ENCODE data around the gene PXDN.
"Not testable (repeated sequence)": the region's sequence is repeated elsewhere in the genome, so short reads cannot be mapped to it uniquely, and the experiment has no call there.

Gene PXDN

DNA sequence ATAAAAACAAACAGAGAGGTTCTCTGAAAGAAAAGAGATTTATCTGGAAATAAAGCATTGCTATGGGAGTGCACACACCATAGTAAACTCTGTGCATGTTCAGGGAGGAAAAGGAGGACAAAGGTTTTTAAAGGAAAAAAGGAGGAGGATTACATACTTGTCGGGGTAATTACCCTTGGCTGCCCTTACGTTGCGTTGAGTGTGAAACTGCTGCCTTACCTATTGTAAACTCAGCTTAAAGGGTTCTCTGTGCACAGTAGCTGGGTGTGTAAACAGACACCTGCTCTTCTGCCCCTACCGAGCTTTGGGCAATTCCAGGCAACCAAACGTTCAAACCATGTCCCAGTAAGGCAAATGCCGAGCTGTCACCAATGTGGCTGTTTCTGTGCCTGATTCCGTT lies 29.6 kb upstream of the PXDN start:
- DNase-seq = peak; percentile 60

DNA sequence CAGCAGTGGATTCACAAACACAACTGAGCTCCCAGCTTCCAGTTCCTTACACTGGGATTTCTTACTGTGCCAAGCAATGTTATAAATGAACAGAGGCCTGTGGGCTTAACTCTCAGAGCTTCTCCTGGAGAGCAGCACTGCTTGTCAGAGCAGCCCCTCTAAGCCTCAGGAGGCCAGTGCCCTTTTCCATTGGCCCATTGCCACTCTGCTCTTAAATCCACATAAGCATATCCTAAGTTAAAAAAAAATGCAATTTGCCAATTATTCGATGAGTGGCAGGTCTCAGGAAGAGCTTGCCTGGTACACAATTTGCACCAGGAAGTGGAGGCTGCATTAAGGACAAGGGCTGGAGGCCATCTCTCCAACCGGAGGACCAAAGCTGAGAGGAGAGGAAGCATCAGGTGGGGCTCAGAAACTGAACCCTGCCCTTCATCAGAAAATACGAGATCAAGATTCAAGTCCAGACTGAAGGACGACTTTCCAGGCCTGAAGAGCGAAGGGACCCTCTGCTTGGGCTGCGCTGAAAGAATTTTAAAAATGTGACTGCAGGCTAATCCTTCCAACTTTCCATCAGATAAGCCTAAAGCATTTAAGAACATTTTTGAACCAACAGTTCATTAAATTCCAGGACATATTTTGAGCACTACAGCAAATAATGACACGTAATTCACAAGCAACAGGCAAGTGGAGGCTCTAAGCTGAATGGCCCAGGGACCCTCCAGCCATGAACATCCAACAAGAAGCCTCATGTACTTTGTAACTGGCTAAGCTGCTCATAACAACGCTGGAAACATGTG lies 28.4 kb upstream of the PXDN start:
- DNase-seq = no peak

GRCh38 chr2:1771626-1772280 lies 27.4 kb upstream of the PXDN start:
- no peak for DNase-seq

DNA sequence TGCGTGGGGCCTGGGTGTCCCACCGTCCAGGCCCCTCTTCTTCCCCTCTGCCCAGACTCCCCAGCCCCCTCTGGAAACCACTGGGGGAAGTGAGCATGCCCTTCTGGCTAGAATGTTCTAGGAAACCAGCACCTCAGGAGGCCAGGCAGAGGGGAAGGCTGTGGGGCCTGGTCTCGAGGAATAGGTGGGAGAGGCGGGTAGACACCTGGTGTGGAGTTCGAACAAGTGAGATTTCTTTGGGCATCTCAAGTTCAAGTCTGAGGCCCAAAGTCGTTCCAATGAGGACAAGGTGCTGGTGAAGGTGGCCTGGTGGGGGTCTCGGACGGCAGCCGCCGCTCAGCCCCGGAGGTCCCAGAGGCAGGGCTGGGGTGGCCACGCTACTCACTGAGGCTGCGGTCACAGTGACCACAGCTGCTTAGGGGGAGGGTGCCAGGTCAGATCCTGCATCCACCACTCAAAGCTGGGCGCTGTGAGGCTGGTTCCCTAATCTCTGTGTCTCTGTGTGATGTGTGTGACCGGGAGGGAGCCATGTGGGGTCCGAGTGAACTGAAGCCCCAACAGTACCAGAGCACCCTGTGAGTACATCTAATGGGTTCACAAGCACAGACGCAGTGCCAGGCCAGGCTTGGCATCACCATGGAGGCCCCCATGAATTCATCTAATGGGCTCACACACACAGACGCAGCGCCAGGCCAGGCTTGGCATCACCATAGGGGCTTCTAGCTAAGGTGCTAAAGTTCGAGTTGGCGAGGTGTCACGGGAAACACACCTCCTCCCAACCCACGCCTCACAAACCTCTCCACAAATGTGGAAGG lies 26.5 kb upstream of the PXDN start:
- no peak for DNase-seq

GRCh38 chr2:1769703-1770422 lies 25.5 kb upstream of the PXDN start:
- peak; percentile 38 for DNase-seq

GRCh38 chr2:1767939-1768691 lies 23.8 kb upstream of the PXDN start:
- no peak for DNase-seq

GRCh38 chr2:1766851-1767811 lies 22.8 kb upstream of the PXDN start:
- no peak for DNase-seq

DNA sequence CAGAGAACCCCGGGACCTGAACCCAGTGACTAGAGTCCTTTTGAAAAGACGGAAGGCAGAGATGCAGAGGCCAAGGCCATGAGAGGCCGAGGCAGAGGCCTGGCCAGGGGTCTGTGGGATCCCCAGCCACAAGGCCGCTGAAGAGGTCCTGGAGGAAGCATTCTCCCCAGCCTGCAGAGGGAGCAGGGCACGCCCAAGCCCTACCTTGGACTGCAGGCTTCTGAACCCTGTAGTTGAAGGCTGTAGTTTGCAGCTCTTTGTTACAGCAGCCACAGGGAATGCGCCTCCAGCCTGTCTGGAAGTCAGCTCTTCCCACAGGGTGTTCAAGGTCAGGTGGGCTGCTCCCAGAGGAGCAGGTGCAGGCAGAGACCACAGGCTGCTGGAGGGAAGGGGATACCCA lies 22.1 kb upstream of the PXDN start:
- DNase-seq = no peak

DNA sequence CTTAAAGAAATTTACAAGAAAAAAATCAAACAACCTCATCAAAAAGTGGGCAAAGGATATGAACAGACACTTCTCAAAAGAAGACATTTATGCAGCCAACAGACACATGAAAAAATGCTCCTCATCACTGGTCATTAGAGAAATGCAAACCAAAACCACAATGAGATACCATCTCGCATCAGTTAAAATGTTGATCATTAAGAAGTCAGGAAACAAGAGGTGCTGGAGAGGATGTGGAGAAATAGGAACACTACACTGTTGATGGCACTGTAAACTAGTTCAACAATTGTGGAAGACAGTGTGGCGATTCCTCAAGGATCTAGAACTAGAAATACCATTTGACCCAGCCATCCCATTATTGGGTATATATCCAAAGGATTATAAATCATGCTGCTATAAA lies 20.9 kb upstream of the PXDN start:
- DNase-seq = not testable (repeated sequence)

- no peak for DNase-seq
Measured at GRCh38 chr2:1759611-1759930, 15.3 kb upstream of the PXDN start.

- no peak for DNase-seq
Measured at GRCh38 chr2:1758774-1759610, 14.7 kb upstream of the PXDN start.

GRCh38 chr2:1758171-1758570 lies 13.9 kb upstream of the PXDN start:
- no peak for DNase-seq

DNA sequence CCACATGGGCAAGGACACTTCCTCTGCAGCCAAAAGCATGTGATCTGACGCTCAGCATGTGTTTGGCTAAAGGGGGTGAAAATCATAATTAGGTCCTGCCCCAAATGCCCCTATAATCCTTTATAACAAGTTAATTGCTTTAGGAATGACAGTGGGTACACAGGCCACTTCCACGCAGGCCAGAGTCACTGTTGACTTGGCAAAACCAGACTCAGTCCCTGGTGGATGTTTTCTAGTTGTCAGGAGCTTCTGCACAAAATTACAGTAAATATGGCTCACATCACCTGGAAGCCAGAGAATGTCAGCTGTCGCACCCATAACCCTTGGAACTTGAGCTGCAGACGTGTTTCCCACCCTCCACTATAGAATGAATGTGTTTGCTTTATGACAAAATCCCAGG lies 13.3 kb upstream of the PXDN start:
- no peak for DNase-seq

GRCh38 chr2:1757146-1757545 lies 12.8 kb upstream of the PXDN start:
- not testable (repeated sequence) for DNase-seq

DNA sequence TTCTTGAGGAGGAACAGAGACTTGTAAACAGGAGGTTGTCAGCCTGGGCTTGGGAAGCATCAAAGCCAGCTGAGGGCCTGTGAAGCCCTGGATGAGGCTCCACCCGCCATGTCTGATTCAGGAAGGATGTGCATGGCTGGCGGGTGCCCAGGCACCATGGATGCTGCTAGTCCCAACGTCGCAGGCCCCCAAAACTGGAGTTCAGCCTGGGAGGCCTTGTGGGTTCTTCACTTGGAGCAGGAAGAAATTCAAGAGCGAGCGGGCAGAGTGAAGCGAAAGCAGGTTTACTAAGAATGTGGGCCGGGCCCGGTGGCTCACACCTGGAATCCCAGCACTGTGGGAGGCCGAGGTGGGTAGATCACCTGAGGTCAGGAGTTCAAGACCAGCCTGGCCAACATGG lies 12.1 kb upstream of the PXDN start:
- no peak for DNase-seq

GRCh38 chr2:1755436-1756191 lies 11.3 kb upstream of the PXDN start:
- DNase-seq = no peak

DNA sequence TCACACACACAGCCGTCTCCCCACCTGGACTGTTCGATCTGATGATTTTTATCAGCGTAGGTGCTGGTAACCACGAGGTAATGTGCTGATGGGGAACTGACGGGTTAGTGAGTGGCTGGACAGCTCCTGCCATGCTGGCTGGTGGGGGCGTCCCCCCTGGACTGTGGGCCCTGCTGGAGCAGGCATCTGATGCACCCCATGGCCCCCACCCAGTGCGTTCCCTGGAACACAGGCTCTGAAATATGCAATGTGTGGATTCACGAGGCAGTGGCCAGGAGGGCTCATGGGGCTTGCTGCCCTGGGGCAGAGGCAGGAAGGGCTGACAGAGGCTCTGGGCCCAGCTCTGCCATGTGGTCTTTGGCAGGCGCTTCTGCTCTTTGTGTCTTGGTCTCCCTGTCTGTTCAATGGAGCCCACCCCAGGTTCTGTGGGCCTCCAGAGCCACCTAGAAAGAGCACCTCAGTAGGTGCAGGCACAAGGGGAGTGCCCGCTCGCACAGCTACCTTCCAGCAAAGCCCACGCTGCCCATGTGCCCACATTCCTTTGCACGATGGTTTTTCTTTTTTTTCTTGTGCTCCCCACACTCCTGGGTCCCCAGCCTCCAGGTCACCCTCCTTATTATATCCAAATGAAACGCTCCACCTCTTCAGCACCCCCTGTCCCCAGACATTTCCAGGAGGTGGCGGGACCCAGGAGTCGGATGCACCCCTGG lies 10.3 kb upstream of the PXDN start:
- DNase-seq = no peak

DNA sequence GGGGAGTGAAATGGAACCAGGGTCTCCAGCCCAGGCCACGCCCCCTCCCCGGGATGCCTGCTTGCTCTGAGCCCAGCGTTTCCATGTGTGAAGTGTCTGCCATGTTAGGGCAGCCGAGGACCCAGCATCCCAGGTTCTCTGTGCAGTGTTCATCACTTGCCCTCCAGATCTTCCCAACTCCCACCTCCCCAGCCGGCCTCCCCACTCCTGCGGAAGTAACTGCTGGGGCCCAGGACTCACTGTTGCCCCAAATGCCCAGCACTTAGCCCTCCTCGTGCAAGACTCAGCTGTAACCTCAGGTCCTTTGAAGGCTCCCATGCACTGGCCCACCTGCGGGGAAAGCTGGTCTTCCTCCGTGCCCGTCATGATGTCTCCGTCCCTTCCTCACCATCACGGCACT lies 9.7 kb upstream of the PXDN start:
- DNase-seq = no peak

- no peak for DNase-seq
Measured at GRCh38 chr2:1752751-1753150, 8.4 kb upstream of the PXDN start.
